Measurements from ENCODE around the gene ADGRB3.

DNA sequence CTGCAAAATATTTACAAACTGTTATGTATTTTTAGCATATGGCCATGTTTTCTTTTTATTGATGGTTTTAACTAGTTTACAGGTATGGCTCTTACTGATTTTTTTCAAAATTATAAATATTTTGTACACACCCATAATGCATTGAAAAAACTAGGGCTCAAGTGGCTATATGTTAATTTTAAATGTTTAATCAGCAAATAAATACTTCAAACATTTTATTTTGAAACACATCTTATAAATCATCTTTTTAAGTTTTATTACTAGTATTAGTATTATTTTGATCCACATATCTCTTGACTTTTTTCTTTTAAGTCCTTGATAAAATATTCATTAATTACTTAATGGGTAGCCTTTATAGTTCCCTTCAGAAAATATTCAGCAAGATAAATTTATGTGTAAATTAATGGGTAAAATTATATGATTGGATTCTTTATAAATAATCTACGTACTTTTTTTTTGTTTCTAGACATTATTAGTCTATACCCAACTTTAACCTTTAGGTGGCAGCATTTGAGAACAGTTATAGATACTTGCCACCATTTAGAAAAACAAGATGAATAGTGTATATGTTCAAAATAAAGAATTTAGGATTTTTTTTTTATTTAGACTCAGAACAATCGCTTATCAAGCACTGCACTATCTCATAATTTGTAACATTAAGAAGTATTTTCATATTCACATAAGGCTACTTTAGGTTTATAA lies 241.9 kb downstream of the ADGRB3 start:
- TF ChIP-seq, protein P1, sequence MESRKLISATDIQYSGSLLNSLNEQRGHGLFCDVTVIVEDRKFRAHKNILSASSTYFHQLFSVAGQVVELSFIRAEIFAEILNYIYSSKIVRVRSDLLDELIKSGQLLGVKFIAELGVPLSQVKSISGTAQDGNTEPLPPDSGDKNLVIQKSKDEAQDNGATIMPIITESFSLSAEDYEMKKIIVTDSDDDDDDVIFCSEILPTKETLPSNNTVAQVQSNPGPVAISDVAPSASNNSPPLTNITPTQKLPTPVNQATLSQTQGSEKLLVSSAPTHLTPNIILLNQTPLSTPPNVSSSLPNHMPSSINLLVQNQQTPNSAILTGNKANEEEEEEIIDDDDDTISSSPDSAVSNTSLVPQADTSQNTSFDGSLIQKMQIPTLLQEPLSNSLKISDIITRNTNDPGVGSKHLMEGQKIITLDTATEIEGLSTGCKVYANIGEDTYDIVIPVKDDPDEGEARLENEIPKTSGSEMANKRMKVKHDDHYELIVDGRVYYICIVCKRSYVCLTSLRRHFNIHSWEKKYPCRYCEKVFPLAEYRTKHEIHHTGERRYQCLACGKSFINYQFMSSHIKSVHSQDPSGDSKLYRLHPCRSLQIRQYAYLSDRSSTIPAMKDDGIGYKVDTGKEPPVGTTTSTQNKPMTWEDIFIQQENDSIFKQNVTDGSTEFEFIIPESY (IDR thresholded peaks at IDR 0.05): no peak
- TF ChIP-seq GABPA (IDR thresholded peaks at IDR 0.05 in 1 of 2, conservative IDR thresholded peaks at IDR 0.05 in 1 of 2) (no peak), RAD21 (IDR thresholded peaks at IDR 0.05) (peak; percentile 49), JUND (IDR thresholded peaks at IDR 0.05) (no peak), RXRA (IDR thresholded peaks at IDR 0.05) (no peak), TAF1 (conservative IDR thresholded peaks at IDR 0.05) (no peak), SP1 (IDR thresholded peaks at IDR 0.05) (no peak), EGR1 (IDR thresholded peaks at IDR 0.05; ENCODE audit: low read depth in 2 of 2) (no peak)
- TF ChIP-seq, protein P2, sequence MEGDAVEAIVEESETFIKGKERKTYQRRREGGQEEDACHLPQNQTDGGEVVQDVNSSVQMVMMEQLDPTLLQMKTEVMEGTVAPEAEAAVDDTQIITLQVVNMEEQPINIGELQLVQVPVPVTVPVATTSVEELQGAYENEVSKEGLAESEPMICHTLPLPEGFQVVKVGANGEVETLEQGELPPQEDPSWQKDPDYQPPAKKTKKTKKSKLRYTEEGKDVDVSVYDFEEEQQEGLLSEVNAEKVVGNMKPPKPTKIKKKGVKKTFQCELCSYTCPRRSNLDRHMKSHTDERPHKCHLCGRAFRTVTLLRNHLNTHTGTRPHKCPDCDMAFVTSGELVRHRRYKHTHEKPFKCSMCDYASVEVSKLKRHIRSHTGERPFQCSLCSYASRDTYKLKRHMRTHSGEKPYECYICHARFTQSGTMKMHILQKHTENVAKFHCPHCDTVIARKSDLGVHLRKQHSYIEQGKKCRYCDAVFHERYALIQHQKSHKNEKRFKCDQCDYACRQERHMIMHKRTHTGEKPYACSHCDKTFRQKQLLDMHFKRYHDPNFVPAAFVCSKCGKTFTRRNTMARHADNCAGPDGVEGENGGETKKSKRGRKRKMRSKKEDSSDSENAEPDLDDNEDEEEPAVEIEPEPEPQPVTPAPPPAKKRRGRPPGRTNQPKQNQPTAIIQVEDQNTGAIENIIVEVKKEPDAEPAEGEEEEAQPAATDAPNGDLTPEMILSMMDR (IDR thresholded peaks at IDR 0.05; ENCODE audit: low read depth, low read length, missing input control): peak; percentile 15
- TF ChIP-seq, protein P3, sequence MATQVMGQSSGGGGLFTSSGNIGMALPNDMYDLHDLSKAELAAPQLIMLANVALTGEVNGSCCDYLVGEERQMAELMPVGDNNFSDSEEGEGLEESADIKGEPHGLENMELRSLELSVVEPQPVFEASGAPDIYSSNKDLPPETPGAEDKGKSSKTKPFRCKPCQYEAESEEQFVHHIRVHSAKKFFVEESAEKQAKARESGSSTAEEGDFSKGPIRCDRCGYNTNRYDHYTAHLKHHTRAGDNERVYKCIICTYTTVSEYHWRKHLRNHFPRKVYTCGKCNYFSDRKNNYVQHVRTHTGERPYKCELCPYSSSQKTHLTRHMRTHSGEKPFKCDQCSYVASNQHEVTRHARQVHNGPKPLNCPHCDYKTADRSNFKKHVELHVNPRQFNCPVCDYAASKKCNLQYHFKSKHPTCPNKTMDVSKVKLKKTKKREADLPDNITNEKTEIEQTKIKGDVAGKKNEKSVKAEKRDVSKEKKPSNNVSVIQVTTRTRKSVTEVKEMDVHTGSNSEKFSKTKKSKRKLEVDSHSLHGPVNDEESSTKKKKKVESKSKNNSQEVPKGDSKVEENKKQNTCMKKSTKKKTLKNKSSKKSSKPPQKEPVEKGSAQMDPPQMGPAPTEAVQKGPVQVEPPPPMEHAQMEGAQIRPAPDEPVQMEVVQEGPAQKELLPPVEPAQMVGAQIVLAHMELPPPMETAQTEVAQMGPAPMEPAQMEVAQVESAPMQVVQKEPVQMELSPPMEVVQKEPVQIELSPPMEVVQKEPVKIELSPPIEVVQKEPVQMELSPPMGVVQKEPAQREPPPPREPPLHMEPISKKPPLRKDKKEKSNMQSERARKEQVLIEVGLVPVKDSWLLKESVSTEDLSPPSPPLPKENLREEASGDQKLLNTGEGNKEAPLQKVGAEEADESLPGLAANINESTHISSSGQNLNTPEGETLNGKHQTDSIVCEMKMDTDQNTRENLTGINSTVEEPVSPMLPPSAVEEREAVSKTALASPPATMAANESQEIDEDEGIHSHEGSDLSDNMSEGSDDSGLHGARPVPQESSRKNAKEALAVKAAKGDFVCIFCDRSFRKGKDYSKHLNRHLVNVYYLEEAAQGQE (IDR thresholded peaks at IDR 0.05): no peak
